ENCODE results near the gene UBE3D. TPM values are rescaled to one million over a fixed set of nuclear protein-coding genes. Genes with fewer than 3 reads are reported as not detected.

Gene UBE3D
- total and polyA plus RNA-seq, 2 of the 8 experiments (the other 6 are each of a cell fraction or from before 2014, with no cell fraction given): 5.7 to 16.3 TPM

DNA sequence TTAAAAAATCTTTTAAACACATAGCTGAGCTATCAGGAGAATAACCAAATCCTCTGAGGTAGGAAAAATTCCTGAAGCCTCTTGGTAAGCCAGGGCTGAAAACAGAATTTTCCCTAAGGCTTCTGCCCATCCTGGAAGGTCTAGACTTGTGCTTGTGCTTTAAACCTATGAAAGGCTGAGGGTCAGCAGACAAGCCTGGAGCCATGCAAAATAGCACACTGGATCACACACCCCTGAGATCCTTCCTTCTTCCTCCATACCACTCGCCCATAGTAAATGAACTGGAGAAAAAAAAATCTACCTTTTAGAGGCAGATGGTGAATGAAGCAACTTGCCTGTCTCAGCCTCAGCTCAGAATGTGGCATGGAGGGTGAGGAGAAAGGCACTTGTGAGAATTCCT lies 144.4 kb downstream of the UBE3D start:
- H3K4me3 ChIP-seq (ENCODE audit: extremely low read depth in 1 of 4, insufficient read depth in 2 of 4, low read depth in 3 of 4, low read length in 4 of 4): no peak overlapping the region
- H2AK5ac ChIP-seq (ENCODE audit: low read depth, low read length): no peak overlapping the region
- no peak overlapping the region for H3K14ac ChIP-seq (ENCODE audit: insufficient read length)
- no peak overlapping the region for H3K4me2 ChIP-seq (ENCODE audit: insufficient read depth in 1 of 2, low read depth in 2 of 2, low read length in 2 of 2)
- H3K56ac ChIP-seq (replicated peaks; ENCODE audit: insufficient read length, low read depth, low read length): no peak overlapping the region
- no peak overlapping the region for H2AFZ ChIP-seq (ENCODE audit: low read length)
- H3K23ac ChIP-seq (ENCODE audit: insufficient read length): no peak overlapping the region
- peaks cover 3 to 6% of the 10 kb centered on the region in 2 experiments; a peak in 2 of 4 replicates for H3K9me3 ChIP-seq (ENCODE audit: insufficient read depth in 2 of 2, low read depth in 1 of 2, low read length in 1 of 2)
- no peak for FAIRE-seq
- H3K23me2 ChIP-seq (ENCODE audit: low read depth, low read length): no peaks in the 10 kb centered on the region
- H4K20me1 ChIP-seq (replicated peaks in 1 of 2; ENCODE audit: control insufficient read depth in 1 of 2, insufficient read depth in 2 of 2, low read length in 2 of 2): no peaks in the 10 kb centered on the region
- H3K18ac ChIP-seq (ENCODE audit: extremely low read depth, low read length): no peak overlapping the region
- H3K4me1 ChIP-seq (replicated peaks in 1 of 4; ENCODE audit: control insufficient read depth in 3 of 4, insufficient read depth in 4 of 4, low read length in 3 of 4): 0 out of 7 replicates have a peak, but pooled peaks cover 0 to 1% (median 0%) of the 10 kb centered on the region in 4 experiments
- no peak overlapping the region for H2BK12ac ChIP-seq (ENCODE audit: low read depth, low read length)
- 93% methylated on average over 1 of the region's 1 CpG; no CpG with 5 or more reads in 1 of the 2 experiments for WGBS, 2 experiments (ENCODE audit: extremely low coverage in 1 of 2, insufficient coverage in 1 of 2, insufficient read length in 1 of 2, insufficient replicate concordance in 2 of 2, low coverage in 1 of 2, low lambda C conversion rate in 2 of 2, missing lambda C conversion rate in 1 of 2)
- H2BK15ac ChIP-seq (ENCODE audit: low read length): no peak overlapping the region
- CTCF ChIA-PET (ENCODE audit: partially characterized antibody): no interaction called here
- H3K4ac ChIP-seq (replicated peaks; ENCODE audit: insufficient read length, low read depth, low read length): no peak overlapping the region
- H3K36me3 ChIP-seq (ENCODE audit: control insufficient read depth in 2 of 4, insufficient read depth in 4 of 4, low read length in 3 of 4): peaks cover 0 to 3% (median 0%) of the 10 kb centered on the region in 4 experiments; a peak in 3 of 8 replicates
- no peaks in the 10 kb centered on the region; the same call in 1 of the 2 replicates for H3K79me1 ChIP-seq (ENCODE audit: low read depth, low read length)
- no peak overlapping the region for H2BK20ac ChIP-seq (ENCODE audit: low read length)
- no peak overlapping the region for H4K91ac ChIP-seq (replicated peaks; ENCODE audit: insufficient read length, low read length)
- no peaks in the 10 kb centered on the region for H3K79me2 ChIP-seq (ENCODE audit: control insufficient read depth in 1 of 2, insufficient read depth in 2 of 2, low read length in 2 of 2)
- POLR2A ChIA-PET (ENCODE audit: partially characterized antibody): no interaction called here
- H2BK120ac ChIP-seq (replicated peaks; ENCODE audit: low read depth, low read length): no peak overlapping the region
- H3K27me3 ChIP-seq (replicated peaks in 1 of 4; ENCODE audit: control insufficient read depth in 3 of 4, extremely low read depth in 1 of 4, insufficient read depth in 3 of 4, low read length in 3 of 4): no peaks in the 10 kb centered on the region
- H2BK5ac ChIP-seq (ENCODE audit: low read depth, low read length): no peak overlapping the region
- no peak overlapping the region for H4K8ac ChIP-seq (ENCODE audit: extremely low read depth, insufficient read depth, low read length)
- H4K5ac ChIP-seq (ENCODE audit: insufficient read length, low read depth, low read length): no peak overlapping the region
- H3K9ac ChIP-seq (replicated peaks in 1 of 4; ENCODE audit: extremely low read depth in 1 of 4, low read depth in 3 of 4, low read length in 3 of 4): no peak overlapping the region
- DNase-seq (ENCODE audit: low read depth in 1 of 2, low spot score in 2 of 2): no peak
- no peak overlapping the region for H3K27ac ChIP-seq (ENCODE audit: low read depth, low read length)
- TF ChIP-seq SAP30 (IDR thresholded peaks at IDR 0.05; ENCODE audit: insufficient read depth, insufficient replicate concordance, low read length): no peak
- TF ChIP-seq HDAC6 (IDR thresholded peaks at IDR 0.05; ENCODE audit: low read depth, low read length): no peak
- TF ChIP-seq YY1 (IDR thresholded peaks at IDR 0.05; ENCODE audit: low read depth, low read length): no peak
- no peak for TF ChIP-seq BACH1 (IDR thresholded peaks at IDR 0.05; ENCODE audit: low read length)
- TF ChIP-seq, protein P1, sequence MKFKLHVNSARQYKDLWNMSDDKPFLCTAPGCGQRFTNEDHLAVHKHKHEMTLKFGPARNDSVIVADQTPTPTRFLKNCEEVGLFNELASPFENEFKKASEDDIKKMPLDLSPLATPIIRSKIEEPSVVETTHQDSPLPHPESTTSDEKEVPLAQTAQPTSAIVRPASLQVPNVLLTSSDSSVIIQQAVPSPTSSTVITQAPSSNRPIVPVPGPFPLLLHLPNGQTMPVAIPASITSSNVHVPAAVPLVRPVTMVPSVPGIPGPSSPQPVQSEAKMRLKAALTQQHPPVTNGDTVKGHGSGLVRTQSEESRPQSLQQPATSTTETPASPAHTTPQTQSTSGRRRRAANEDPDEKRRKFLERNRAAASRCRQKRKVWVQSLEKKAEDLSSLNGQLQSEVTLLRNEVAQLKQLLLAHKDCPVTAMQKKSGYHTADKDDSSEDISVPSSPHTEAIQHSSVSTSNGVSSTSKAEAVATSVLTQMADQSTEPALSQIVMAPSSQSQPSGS (IDR thresholded peaks at IDR 0.05; ENCODE audit: low read length): no peak

All from H1 (cell line).